Measurements from ENCODE around the gene SLC39A5. TPM values are rescaled to one million over a fixed set of nuclear protein-coding genes. Genes with fewer than 3 reads are reported as not detected.

The SLC39A5 gene
- total RNA-seq, 1 experiment from 2014 or later = not detected

GRCh38 chr12:56274299-56274698 is 44.4 kb downstream of the SLC39A5 start:
- Mint-ChIP-seq H3K36me3 (ENCODE audit: insufficient read depth, unreplicated experiment) (peaks cover 88% of the 10 kb centered on the region), H3K4me3 (ENCODE audit: unreplicated experiment) (no peak overlapping the region), H3K4me1 (ENCODE audit: insufficient read depth, unreplicated experiment) (no peaks in the 10 kb centered on the region), H3K27me3 (ENCODE audit: insufficient read depth, unreplicated experiment) (no peaks in the 10 kb centered on the region), H3K9me3 (ENCODE audit: unreplicated experiment) (no peaks in the 10 kb centered on the region), H3K27ac (ENCODE audit: low read depth, unreplicated experiment) (no peak overlapping the region)
- CTCF ChIA-PET = interaction anchor here (0.7 kb wide), 1 partner anchor 191 kb away, joined by 4 read pairs; no protein-coding TSS in a partner anchor
- intact Hi-C loops (cut with micrococcal nuclease) = no loop called here
- no peak for DNase-seq (ENCODE audit: unreplicated experiment)
- POLR2A ChIA-PET = no interaction called here
- TF ChIP-seq CTCF (IDR thresholded peaks at IDR 0.05; ENCODE audit: unreplicated experiment) = no peak
- BruUV-seq (replicated peaks) = no TSS peak

- no peaks in the 10 kb centered on the region for H3K9me3 Mint-ChIP-seq (ENCODE audit: unreplicated experiment)
- no peak for TF ChIP-seq CTCF (IDR thresholded peaks at IDR 0.05; ENCODE audit: unreplicated experiment)
- POLR2A ChIA-PET = interaction anchor here (0.9 to 1.5 kb wide), 3 partner anchors 9 to 37 kb away, joined by 3 to 4 read pairs (median 3); partner anchors contain the start of gene CNPY2
- H3K4me3 Mint-ChIP-seq (ENCODE audit: unreplicated experiment) = no peak overlapping the region
- peaks cover 100% of the 10 kb centered on the region for H3K36me3 Mint-ChIP-seq (ENCODE audit: insufficient read depth, unreplicated experiment)
- no peak overlapping the region for H3K27ac Mint-ChIP-seq (ENCODE audit: low read depth, unreplicated experiment)
- intact Hi-C loops (cut with micrococcal nuclease) = no loop called here
- DNase-seq (ENCODE audit: unreplicated experiment) = no peak
- no peaks in the 10 kb centered on the region for H3K4me1 Mint-ChIP-seq (ENCODE audit: insufficient read depth, unreplicated experiment)
- CTCF ChIA-PET = interaction anchor here (0.6 to 2.3 kb wide), 3 partner anchors 11 to 22 kb away, joined by 3 to 7 read pairs (median 3); no protein-coding TSS in a partner anchor
- BruUV-seq (replicated peaks) = no TSS peak
- H3K27me3 Mint-ChIP-seq (ENCODE audit: insufficient read depth, unreplicated experiment) = no peaks in the 10 kb centered on the region
Measured at GRCh38 chr12:56278905-56279304, 49.1 kb downstream of the SLC39A5 start.

- Mint-ChIP-seq H3K27me3 (ENCODE audit: insufficient read depth, unreplicated experiment) (no peaks in the 10 kb centered on the region), H3K27ac (ENCODE audit: low read depth, unreplicated experiment) (no peak overlapping the region), H3K4me3 (ENCODE audit: unreplicated experiment) (no peak overlapping the region), H3K4me1 (ENCODE audit: insufficient read depth, unreplicated experiment) (no peaks in the 10 kb centered on the region), H3K36me3 (ENCODE audit: insufficient read depth, unreplicated experiment) (peaks cover 90% of the 10 kb centered on the region), H3K9me3 (ENCODE audit: unreplicated experiment) (no peaks in the 10 kb centered on the region)
- no peak for DNase-seq (ENCODE audit: unreplicated experiment)
- TF ChIP-seq CTCF (IDR thresholded peaks at IDR 0.05; ENCODE audit: unreplicated experiment) = no peak
- ChIA-PET CTCF (interaction anchor here (0.7 kb wide), 1 partner anchor 34 kb away, joined by 3 read pairs; no protein-coding TSS in a partner anchor), POLR2A (interaction anchor here (1.0 kb wide), 1 partner anchor 18 kb away, joined by 3 read pairs; no protein-coding TSS in a partner anchor)
- intact Hi-C loops (cut with micrococcal nuclease) = no loop called here
- BruUV-seq (replicated peaks) = no TSS peak
Measured at GRCh38 chr12:56280849-56281248, 51.0 kb downstream of the SLC39A5 start.

GRCh38 chr12:56282030-56282429 is 52.2 kb downstream of the SLC39A5 start:
- no peak overlapping the region for H3K27ac Mint-ChIP-seq (ENCODE audit: low read depth, unreplicated experiment)

More at GRCh38 chr12:56282030-56282429, 52.2 kb downstream of the SLC39A5 start:
- Mint-ChIP-seq H3K36me3 (ENCODE audit: insufficient read depth, unreplicated experiment) (peaks cover 90% of the 10 kb centered on the region), H3K4me1 (ENCODE audit: insufficient read depth, unreplicated experiment) (no peaks in the 10 kb centered on the region), H3K4me3 (ENCODE audit: unreplicated experiment) (no peak overlapping the region), H3K27me3 (ENCODE audit: insufficient read depth, unreplicated experiment) (no peaks in the 10 kb centered on the region), H3K9me3 (ENCODE audit: unreplicated experiment) (no peaks in the 10 kb centered on the region)
- DNase-seq (ENCODE audit: unreplicated experiment) = no peak
- intact Hi-C loops (cut with micrococcal nuclease) = no loop called here
- TF ChIP-seq CTCF (IDR thresholded peaks at IDR 0.05; ENCODE audit: unreplicated experiment) = no peak
- no TSS peak for BruUV-seq (replicated peaks)
- POLR2A ChIA-PET = no interaction called here
- CTCF ChIA-PET = interaction anchor here (0.5 kb wide), 1 partner anchor 422 kb away, joined by 3 read pairs; no protein-coding TSS in a partner anchor

All from MCF 10A (cell line).